ENCODE data around the gene PIGO.

DNA sequence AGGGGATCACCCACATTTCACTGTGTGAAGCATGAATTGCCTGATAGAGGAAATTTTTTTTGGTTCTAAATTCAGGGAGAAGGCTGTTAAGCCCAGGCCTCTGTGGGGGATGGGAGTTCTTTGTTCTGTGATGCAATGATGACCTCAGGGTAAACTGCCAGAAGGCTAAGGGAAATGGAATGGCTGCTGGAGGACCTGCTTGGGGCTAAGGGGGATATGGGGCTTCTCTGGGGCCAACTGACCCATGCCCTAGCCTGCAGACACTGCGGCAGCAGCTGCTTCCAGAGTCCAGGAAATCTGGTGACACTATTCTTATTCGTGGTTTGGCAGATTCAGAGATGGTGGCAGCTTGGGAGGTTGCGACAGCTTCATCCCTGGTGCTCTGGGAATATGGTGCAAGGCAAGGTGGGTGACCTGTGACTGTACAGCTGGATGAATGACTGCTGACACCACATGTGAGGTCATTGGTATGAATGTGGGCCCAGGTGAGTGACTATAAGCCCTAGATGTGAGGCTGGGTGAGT, 54.2 kb downstream of the PIGO start:
- TF ChIP-seq, protein P1, sequence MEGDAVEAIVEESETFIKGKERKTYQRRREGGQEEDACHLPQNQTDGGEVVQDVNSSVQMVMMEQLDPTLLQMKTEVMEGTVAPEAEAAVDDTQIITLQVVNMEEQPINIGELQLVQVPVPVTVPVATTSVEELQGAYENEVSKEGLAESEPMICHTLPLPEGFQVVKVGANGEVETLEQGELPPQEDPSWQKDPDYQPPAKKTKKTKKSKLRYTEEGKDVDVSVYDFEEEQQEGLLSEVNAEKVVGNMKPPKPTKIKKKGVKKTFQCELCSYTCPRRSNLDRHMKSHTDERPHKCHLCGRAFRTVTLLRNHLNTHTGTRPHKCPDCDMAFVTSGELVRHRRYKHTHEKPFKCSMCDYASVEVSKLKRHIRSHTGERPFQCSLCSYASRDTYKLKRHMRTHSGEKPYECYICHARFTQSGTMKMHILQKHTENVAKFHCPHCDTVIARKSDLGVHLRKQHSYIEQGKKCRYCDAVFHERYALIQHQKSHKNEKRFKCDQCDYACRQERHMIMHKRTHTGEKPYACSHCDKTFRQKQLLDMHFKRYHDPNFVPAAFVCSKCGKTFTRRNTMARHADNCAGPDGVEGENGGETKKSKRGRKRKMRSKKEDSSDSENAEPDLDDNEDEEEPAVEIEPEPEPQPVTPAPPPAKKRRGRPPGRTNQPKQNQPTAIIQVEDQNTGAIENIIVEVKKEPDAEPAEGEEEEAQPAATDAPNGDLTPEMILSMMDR (IDR thresholded peaks at IDR 0.05; ENCODE audit: poor library complexity), result no peak
- TF ChIP-seq EZH2 (IDR thresholded peaks at IDR 0.05; ENCODE audit: borderline replicate concordance), result no peak
